GM21515 (cell line): ENCODE measurements around the gene CCDC74B.
"Not testable (repeated sequence)": the region's sequence is repeated elsewhere in the genome, so short reads cannot be mapped to it uniquely, and the experiment has no call there.

Experiments used
- ATAC-seq: cut with Tn5 transposase; IDR thresholded peaks from one replicate; pipeline ENCODE4 v1.9.1; 2021; ENCODE audit not compliant: unreplicated experiment

CCDC74B gene

DNA sequence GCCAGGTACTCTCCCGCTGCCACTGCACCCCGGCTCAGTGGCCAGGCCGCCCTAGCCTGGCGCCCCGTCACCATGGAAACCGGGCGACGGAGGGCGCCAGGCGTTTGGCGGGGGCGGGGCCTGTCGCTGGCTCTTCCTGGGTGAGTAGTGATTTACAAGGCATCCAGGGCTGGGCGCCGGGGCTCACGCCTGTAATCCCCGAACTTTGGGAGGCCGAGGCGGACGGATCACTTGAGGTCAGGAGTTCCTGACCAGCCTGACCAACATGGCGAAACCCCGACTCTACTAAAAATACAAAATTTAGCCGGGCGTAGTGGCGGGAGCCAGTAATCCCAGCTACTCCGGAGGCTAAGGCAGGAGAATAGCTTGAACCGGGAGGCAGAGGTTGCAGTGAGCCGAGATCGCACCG lies at the start of gene CCDC74B:
Gene CCDC74B, minus strand, starts transcription at position 107 of the 409 bp plus-strand sequence. CDS start 116 bp downstream, outside the sequence.
- peak; percentile 95 for ATAC-seq

DNA sequence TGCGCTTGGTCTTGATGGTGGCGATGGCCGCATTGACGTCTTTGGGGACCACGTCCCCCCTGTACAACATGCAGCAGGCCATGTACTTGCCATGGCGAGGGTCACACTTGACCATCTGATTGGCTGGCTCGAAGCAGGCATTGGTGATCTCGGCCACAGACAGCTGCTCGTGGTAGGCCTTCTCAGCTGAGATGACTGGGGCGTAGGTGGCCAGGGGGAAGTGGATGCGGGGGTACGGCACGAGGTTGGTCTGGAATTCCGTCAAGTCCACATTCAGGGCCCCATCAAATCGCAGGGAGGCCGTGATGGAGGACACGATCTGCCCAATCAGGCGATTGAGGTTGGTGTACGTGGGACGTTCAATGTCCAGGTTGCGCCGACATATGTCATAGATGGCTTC lies 48.9 kb upstream of the CCDC74B start:
- not testable (repeated sequence) for ATAC-seq

DNA sequence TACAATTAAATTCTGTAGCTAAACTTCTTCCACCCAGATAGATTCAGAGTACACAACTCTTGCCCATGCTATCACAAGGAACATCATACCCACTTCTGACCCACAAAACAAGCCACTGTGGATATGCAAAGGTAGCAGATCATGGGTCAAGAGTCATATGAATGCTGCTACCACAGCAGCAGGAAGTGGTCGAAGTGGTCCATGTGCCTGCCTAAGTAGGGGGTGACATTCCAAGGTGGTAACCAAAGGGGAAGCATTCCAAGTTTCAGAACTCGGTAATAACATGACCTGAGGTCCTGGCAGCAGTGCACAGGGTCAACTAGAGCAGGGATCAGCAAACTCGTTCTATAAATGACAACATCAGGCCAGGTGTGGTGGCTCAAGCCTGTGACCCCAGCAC lies 47.5 kb upstream of the CCDC74B start:
- ATAC-seq, result not testable (repeated sequence)

DNA sequence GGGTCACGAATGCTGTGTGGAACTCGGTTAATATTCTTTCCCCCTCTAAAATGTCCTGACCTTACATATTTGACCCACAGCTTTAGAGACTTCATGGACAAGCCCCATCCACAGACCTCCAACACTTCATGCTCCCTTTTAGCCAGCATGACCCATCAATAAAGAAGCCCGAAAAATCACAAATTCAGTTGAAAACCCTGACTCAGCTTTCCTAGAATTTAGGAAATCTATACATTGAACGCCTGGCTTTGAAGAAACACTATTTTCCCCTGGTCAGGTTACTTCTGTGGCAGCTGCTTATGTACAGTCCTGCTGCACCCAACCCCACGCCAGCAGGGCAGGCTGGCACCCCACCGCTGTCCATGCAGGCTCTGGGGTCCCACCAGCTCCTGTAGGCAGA lies 46.4 kb upstream of the CCDC74B start:
- not testable (repeated sequence) for ATAC-seq

DNA sequence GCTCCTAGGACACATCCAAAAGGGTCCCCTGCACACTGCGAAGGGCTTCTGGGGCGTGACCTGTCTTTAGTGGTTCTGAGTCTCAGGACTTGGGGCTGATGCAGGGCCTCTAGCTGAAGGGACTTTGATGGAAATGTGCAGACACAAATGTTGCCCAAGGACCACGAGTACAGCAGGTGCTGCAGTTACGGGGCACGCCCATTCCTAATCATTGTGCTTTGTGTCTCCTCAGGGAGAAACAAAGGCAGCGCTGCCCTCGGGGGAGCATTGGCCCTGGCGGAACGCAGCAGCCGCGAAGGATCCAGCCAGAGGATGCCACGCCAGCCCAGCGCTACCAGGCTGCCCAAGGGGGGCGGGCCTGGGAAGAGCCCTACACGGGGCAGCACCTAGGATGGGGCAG lies 45.3 kb upstream of the CCDC74B start:
- ATAC-seq, result no peak

DNA sequence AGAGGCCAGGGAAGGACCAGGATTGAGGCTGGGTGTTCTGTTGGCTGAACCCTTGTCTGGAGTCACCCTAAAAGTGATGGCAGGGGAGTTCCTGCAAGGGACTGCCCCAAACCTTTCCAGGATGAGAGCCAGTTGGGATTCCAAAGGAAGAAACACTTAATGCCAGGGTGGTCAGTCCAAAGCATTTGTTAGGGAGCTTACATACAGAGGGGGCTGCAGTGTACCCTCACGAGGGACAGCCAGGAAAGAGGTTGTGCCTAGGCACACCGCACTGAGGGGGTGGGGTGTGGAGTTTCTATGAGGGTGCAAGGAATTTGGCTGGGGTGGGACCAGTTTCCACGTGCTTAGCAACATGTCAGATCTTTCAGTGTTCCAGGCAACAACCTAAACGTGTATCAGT lies 44.0 kb upstream of the CCDC74B start:
- not testable (repeated sequence) for ATAC-seq

DNA sequence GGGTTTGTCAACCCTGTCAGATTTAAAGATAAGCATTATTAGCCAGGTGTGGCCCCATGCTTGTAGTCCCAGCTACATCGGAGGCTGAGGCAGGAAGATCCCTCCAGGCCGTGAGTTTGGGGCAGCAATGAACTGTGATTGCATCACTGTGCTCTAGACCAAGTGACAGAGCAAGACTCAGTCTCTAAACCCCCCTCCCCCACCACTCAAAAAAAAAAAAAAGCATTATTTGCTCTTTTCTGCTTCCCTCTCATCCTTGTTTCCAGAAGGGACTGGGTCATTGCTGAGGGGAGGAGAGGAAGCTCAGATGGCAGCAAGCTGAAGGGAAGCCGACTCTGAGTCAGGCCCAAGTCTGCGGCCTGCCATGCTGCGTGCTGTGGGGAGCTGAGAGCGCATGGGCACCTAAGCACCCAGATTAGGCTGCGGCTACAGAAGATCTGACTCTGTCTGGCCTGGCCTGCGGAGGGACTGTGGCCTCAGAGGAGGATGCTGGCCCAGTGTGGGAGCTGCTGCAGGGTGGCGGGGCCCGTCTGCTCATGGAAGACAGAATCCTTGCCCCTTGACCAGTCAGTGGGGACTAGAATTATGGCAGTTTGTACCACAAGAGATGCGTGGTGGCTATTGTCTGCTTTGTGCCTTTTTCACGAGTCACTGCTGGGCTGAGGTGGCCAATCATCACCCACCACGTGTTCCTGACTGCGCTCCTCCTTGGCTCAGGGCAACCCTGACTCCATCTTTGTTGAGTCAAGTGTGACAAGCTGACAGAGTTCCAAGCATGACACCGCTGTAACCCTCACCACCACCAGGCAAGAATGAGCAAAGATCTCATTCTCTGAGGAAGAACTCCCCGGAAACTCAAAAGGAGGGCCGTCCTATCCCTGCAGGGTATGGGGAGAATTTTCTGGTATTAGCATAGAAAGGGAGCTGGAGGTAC lies 43.2 kb upstream of the CCDC74B start:
- not testable (repeated sequence) for ATAC-seq

DNA sequence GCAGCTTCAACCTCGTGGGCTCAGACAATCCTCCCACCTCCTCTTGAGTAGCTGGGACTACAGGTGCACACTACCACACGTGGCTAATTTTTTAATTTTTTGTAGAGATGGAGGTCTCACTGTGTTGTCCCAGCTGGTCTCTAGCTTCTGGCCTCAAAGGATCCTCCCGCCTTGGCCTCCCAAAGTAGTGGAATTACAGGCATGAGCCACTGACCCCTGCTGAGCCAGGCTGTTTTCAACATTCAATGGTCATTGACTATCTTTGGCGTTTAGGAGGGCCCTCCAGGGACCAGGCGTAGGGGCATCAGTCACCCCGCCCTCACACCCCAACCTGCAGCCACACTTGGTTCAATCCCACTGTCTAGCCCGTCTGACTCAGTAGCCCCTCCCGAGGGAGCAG lies 42.4 kb upstream of the CCDC74B start:
- ATAC-seq, result no peak

DNA sequence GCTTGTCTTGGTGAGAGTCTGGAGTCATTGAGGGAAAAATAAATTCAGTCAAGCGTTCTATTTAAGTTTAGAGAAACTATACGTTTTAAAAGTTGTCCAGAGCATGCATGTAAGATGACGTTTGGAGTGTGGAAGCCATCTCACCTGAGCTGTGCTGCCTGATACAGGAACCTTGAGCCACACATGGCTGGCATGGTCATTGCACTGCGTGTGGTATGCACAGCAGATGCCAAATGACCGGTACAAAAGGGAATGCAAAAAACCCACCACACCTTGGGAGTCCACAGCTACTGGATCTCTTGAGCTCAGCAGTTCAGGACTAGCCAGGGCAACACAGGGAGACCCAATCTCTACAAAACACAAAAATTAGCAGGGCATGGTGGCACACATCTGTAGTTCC lies 41.5 kb upstream of the CCDC74B start:
- ATAC-seq, result no peak

DNA sequence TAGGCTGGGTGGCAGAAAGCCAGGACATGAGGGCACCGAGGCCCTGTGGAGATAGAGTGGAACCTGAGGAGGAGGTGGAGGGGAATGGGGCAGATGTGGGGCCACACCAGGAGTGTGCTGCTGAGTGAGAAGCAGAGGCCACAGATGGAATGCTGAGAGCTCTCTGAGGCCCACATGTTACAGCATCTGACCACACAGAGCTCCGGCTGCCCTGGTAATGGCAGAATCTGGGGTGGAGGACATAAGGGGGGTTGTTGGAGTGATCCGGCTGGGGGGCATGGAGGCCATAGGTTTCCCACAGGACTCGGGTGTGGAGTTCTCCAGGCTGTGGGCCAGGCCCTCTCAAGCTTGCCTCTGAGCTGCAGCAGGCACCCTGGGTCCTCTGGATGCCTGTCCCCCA lies 41.0 kb upstream of the CCDC74B start:
- ATAC-seq, result no peak

DNA sequence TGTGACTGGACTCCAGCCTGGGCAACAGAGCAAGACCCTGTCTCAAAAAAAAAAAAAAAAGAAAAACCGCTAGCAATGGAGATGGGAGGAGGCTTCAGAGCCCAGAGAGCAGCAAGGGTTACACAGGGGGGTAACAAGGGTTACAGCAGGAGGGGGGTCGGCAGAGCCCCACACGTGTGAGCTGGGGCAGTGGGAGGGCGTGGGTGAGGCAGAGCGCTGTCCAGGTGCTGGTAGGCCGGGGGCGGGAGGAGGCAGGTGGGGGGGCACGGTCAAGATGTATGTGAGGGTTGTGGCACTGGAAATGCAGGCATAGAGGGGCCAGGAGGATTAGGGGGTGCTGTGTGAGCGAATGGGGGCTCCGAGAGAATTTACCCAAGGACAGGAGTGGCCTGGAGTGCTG lies 40.5 kb upstream of the CCDC74B start:
- ATAC-seq, result no peak

DNA sequence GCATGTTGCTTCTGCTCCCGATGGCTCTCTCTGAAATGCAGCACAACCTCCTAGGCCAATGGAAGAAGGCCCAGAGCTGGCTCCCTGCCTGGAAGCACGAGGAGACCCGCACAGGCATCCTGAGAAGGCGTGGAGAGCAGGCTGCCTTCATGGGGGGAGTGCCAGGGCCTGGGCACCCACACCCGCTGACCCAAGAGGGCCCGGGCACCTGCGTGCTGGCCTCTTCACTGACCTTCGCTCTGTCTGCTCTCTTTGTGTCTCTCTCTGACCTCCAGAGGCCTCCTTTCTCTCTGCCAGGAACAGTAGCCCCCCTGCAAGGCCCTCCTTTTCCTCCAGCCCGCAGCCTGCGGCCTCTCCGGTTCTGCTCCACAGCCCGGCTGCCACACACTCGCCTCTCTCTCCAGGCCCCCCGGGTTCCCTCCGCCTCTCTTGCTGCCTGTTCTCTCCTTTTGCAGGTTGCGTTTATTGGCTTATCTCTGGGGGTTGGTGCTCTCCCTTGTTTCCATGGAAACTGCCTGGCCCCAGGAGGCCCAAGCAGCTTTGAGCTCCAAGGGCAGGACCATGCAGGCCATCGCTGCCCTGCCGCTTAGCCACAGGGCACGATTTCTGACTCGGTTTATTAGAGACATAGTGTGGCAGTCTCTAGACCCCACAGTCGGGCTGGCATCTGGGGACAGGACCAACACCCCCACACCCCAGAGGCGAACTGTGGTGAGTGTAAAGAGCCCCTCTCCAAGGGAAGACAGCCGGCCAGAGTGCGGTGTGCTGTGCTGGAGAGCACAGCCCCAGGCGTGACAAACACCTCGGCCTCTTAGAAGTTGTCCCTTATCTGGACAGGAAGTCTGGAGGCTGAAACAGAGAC lies 38.8 kb upstream of the CCDC74B start:
- ATAC-seq, result no peak

DNA sequence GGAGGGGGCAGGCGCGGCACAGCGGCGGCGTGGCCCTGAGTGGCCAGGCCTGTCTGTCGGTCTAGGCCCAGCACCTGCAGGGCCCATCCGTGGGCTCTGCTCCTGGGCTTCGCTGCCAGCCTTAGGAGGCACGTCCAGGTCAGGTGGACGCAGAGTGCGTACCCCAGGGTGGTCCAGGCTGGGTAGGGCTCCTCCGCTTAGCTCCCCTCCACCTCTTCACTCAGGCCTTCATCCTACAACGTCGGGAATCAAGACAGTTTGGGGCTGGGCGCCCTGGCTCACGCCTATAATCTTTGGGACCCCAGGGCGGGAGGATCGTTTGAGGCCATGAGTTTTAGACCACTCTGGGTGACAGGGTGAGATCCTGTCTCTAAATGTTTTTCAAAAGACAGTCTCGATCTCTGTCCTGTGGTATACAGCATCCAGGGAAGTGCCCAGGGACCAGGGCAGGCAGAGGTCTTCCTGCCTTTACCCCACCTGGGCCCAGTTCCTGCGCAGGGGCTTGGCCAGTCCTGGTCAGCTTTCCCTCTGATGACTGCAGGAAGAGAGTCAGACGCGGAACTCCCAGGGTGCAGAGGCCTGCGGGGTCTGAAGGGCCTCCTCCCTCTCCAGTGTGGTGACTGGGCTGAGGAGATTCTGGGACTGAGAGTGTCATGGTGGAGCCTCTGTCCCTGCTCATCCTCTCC lies 38.1 kb upstream of the CCDC74B start:
- ATAC-seq, result not testable (repeated sequence)

DNA sequence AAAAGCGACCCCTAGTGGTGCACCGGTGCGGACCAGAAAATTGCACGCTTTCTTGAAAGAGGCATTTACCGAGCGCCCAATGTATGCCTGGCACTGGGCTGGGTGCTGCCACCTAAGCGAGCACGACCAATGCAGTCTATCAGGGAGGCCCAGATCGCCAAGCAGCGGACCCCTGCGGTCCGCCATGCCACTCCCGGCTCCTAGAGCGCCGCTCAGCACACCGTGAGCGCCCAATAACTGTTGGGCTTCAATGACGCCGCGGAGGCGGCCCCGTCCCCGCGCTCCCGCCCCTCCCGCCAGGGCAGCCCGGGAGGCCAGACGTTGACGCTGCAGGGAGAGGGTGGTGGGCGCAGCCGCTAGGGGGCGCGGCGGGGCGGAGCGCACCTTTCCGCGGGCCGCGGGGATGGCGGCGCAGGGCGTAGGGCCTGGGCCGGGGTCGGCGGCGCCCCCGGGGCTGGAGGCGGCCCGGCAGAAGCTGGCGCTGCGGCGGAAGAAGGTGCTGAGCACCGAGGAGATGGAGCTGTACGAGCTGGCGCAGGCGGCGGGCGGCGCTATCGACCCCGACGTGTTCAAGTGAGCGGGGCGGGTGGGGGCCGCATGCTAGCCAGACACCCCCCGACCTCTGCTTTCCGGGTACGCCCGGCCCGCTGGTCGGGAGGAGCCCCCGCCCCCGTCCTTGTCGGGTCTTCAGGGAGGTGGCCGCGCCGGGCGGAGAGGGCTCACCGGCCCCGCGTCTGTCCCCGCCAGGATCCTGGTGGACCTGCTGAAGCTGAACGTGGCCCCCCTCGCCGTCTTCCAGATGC lies 37.2 kb upstream of the CCDC74B start, which contains the start of gene MZT2B:
Gene MZT2B, plus strand, starts transcription at position 383 of the 803 bp plus-strand sequence. Its CDS starts 21 bp downstream, at position 404.
- peak; percentile 82 for ATAC-seq

DNA sequence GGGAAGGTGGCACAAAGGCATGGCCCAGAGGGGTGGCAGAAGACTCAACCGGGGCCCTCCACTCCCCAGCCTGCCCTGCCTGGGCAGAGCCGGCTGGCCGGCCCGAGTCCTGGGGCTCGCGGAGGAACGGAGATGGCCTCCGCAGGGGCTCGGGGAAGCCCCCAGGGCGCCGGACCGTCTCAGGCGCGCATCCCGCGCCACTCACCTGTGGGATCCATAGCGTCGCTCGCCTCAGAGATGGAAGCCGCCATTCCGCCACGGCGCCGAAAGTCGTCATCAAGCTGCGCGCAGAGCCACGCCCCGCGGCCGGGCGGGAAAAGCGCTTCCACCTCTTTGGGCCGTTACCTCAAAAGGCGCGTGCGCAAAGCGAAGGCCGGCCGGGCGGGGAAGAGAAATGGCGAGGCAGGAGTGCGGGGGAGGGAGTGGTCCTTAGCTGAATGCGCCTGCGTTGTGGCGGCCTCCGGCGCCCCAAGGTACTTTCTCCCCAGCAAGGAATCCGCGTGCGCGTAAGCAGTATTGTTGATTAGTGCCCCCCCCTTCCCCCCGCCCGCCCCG lies 36.5 kb upstream of the CCDC74B start, which contains the start of gene SMPD4:
Gene SMPD4, minus strand, starts transcription at position 278 of the 555 bp plus-strand sequence. CDS start 5,010 bp downstream, outside the sequence.
- peak; percentile 56 for ATAC-seq

DNA sequence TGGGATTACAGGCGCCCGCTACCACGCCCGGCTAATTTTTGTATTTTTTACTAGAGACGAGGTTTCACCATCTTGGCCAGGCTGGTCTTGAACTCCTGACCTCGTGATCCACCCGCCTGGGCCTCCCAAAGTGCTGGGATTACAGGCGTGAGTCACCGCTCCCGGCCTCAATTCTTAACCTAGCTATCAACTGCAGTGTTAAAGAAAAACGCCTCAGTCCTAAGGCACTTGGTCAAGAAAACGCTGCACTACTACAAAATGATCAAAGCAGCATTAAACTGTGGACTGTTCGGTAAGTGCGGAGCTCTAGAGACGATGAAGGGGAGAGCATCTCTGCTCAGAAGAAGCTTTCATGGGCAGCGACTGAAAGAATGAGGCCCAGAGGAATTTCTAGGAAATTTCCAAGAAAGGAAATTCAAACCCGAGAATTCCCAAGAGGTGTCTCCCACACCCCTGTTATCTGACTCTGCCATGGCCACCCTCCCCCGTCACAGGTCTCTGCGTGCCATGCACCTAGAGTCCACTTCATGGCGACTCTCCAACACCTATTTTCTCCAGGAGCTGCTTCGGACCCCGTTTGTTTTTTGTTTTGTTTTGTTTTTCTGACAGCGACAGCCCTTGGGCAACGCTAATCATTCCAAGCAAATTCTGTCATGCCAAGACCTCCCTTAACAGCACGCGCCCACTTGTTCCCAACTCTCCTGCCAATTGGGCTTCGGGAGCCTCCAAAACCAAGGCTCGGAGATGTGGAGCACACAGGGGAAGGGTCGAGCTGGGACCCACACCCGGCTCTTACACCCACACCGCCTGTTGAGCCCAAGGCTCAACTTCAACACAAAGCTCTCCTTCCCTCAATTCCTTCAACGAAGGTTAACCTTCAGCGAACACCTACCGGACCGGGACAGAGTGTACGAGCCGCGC lies 35.8 kb upstream of the CCDC74B start:
- not testable (repeated sequence) for ATAC-seq

DNA sequence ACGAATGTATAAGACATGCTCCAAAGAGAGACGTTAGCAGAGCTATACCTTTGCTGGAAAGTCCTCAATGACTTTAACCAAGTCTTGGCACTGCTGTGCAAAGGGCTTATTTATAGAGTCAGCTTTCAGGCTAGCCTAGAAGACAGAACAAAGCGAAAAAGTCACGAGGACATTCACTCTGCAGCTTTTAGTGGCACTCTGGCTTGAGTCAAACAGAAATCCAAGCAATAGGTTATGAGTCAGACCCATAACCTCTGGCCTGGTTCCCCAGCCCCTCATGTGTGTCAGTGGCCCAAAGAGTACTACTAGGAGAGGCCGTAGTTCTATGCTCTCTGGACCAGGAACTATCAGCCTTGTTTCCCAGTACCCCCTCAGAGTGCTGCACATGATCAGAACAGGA lies 30.0 kb upstream of the CCDC74B start:
- ATAC-seq, result peak; percentile 59

DNA sequence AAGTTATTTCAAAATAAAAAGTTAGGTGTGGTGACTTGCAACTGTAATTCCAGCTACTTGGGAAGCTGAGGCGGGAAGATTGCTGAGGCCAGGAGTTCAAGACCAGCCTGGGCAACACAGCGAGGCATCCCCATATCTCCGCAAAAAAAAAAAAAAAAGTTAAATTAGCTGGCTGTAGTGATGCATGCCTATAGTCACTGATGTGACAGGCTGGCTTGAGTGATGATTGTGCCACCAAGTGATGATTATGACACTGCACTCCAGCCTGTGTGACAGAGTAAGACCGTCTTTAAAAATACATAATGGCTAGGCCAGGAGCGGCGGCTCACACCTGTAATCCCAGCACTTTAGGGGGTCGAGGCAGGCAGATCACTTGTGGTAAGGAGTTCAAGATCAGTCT lies 25.0 kb upstream of the CCDC74B start:
- no peak for ATAC-seq

DNA sequence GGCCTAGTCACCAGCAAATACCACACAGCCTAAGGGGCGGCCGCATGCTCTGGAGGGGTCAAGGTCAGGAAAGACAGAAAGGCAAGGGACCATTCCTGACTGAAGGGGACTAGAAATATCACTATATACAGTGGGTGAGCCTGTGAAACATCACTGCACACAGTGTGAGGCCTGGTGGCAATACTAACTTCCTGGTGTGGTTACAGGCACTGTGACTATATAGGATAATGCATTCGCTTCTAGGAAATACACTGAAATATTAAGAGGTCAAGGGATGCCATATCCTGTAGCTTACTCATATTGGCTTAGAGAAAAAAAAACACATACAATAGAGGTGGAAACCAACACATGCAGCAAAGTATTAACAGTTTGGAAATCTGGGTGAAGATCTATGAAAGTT lies 24.3 kb upstream of the CCDC74B start:
- not testable (repeated sequence) for ATAC-seq
